GM18498 (cell line): Measurements from ENCODE around the gene TMEM151B.
"Not testable (repeated sequence)": the region's sequence is repeated elsewhere in the genome, so short reads cannot be mapped to it uniquely, and the experiment has no call there.

ENCODE experiments used
- ATAC-seq: cut with Tn5 transposase; IDR thresholded peaks from one replicate; pipeline ENCODE4 v1.9.1; 2021; ENCODE audit warnings: mild to moderate bottlenecking, moderate library complexity; ENCODE audit not compliant: unreplicated experiment

The TMEM151B gene

DNA sequence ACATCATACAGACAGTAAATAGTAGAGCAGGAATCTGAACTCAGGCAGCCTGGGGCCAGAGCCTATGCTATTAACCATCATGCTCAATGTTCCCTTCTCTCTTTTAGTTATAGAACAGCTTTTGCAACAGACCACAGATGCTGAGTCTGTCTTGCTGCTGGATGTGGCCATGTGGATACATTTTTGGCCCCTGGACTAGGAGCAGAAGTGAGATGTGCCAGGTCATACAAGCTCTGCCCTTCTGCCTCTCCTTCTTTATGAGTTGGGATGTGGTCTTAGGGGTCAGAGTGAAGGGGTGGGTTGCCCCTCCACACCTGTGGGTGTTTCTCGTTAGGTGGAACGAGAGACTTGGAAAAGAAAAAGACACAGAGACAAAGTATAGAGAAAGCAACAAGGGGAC is 57.5 kb downstream of the TMEM151B start:
- ATAC-seq = no peak

DNA sequence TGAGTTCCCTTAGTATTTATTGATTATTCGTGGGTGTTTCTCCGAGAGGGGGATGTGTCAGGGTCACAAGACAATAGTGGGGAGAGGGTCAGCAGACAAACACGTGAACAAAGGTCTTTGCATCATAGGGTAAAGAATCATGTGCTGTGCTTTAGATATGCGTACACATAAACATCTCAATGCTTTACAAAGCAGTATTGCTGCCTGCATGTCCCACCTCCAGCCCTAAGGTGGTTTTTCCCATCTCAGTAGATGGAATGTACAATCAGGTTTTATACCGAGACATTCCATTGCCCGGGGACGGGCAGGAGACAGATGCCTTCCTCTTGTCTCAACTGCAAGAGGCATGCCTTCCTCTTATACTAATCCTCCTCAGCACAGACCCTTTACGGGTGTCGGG is 58.0 kb downstream of the TMEM151B start:
- not testable (repeated sequence) for ATAC-seq

DNA sequence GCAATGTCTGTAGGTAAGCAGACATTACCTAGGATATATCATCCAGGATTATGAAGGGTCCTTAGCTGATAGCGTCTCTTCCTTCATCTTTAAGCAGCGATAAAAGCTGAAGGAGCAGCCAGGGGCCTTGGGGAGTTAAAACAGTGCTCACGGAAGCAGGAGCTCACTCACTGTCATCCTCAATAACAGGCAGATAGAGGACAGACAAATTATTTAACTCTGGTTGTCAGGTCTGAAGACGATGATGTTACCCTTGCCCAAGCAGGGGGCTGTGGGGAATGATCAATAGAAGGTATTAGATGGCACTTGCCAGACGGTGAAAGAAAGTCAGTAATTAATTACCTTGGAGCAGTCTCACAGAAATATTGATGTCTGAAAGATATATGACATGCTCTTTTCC is 59.6 kb downstream of the TMEM151B start:
- no peak for ATAC-seq

DNA sequence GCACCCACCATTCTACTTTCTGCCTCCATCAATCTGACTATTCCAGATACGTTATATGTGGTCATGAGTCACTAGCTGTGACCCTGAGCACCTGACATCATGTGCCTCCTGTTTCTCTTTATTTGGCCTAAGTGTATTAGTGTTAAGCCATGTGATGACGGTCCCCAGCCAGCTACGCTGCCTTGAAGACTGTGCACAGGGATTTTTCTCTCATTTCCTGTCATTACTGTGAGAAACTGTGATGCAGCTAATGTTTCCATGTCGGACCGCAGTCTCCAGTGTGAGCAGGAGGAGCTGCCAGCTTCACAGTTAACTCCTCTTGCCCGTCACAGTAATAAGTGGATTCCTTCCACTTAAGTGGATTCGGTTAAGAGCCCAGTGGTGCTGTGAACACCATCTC is 62.3 kb downstream of the TMEM151B start:
- ATAC-seq = no peak

DNA sequence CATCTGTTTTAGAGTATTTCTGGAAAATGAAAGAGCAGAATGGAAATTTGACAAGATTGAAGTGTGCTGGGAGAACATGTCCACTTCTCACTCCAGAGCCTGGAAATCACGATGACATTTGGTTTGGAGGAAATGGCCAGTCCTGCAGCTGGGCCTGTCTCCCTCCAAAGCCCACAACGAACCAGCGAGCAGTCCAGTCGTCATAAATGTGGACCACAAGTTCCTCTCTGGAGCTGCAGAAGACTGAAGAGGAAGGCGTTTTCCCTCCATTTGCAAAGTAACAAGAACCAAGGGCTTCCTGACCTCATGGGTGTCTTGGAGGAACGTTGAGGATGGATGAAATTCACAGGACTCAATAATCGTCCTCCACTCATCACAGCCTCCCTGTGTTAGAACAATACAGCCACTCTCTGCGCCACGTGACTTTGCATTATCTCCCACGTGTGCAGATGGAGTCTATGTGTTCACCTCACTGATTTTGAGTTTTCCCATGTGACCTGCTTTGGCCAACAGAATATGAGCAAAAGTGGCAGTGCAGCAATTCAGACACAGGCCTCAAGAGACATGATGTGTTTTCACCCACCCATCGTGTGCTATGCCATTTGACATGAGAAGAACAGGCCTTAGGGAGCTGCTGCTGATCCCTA is 63.1 kb downstream of the TMEM151B start:
- no peak for ATAC-seq

DNA sequence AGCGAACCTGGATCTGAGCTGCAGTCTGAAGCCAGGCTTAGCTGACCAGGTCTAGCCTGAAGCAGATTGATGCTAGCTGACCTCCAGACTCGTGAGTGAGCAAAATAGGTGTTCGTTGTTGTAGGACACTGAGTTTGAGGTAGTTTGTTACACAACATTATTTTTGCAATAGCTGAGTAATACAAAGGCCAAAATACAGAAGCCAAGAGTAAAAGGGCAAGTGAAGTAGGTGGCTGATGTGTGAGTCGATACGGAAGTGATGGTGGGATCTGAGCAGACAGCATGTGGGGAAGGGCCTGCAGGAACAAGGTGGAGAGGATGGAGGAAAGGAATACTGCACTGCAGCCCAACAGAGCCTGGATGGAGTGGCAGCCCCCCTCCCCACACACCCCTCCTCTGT is 63.7 kb downstream of the TMEM151B start:
- no peak for ATAC-seq

DNA sequence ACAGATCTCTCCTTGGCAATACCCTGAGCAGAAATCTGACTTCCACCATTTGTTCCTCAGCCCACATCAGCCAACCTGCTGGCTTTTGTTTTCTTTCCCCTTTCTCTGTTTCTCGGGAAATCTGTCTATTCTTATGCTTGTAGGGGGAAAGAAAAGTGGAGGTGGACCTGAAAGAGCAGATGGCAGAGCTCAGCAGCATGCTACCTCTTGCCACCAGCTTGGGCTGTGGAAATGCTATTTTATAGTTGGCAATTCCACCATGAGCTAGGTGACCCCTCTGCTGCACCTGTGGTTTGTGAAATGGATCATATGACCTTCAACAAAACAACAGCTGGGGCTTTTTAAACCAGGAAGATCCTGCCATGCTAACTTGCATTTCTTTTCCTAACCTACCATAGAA is 65.4 kb downstream of the TMEM151B start:
- no peak for ATAC-seq

DNA sequence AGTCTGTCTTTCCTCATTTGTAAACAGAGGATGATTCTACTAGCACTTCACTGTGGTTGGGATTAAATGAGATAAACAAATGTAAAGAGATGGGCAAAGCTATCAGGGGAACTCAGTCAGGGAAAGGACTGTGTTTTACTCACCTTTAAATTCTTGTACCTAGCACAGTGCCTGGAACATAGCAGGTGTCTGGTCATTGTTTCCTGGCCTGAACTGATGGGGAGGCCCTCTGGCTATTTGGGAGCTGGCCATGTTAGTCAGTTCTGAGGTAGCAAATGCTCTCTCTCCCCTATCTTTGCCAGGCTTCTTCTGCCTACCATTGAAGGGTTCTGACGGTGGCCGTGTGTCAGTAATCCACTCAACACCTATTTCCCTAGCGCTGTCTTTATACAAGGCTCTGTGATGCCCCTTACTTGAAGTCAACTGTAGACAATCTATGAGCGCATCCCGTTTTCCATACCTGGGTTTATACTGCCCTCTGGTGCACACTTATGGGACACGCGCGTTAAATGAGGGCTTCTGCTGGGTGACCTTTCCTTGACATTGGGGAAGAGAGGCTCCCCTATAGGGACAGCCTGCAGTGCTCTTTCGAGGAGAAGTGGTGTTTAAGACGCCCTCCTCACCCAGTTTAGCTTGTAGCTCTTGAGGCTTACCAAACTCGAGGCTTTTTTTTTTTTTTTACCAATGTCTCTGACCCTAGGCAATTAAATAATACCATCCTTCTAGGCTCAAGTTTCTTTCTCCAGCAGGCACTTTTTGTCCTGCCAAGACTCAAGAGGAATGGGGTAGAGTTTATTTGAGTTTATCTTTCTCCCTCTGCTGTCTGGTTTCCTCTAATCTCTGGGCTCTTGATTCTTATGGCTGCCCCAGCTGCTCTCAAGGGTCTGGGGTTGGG is 68.2 kb downstream of the TMEM151B start:
- peak; percentile 61 for ATAC-seq

DNA sequence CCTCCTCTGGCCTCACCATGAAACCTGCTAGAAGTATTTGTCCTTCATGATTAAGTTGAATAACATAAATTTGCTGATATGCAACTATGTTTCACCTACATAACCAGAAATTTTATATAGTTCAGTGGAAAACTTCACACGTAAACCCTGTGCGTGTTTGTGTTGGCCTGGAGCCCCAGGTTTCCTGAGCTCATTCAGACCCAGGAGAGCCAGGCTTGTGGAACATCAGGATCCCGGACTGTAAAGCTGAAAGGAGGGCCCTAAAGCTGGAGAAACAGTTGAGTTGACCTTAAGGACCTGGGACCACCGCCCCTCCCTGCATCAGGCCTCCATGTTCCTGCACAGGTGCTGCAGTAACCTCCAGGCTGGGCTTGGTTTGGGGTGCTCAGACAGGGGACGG is 69.1 kb downstream of the TMEM151B start:
- ATAC-seq = no peak

DNA sequence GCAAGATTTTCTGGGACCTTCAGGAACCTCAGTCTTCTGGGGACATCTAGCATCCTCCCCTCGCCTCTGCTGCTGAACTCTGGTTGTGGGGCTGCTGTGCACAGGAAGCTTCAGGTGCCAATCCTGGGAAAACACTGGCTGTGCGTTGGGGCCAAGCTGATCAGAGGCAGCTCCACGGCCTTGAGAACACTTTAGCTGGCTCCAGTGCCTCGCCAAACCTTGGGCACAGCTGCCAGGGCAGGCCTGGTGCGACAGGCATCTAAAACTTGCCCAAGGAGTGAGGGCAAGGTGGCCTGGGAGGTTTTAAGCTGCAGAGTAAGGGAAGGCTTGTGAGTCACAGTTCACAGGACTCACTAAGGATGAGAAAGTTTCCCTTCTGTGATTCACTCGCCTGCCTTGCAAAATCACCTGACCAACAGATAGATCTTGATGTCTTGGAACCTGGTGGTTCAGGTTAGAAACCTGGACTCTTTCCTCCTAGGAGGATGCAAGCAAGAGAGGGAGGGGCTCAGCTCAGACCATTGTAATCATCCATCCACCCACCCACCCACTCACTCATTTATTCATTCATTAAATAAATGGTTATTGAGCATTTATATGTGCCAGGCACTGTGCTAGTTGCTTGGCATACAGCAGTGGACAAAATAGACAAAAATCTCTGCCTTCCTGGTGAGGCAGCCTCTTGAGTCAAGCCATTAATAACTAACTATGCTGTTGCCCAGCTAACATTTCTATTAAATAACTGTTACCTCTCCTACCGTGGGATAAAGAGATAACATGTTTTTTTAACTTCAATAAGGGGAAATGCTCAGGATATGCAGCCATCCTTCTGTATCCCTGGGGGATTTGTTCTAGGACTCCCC is 69.7 kb downstream of the TMEM151B start:
- no peak for ATAC-seq

DNA sequence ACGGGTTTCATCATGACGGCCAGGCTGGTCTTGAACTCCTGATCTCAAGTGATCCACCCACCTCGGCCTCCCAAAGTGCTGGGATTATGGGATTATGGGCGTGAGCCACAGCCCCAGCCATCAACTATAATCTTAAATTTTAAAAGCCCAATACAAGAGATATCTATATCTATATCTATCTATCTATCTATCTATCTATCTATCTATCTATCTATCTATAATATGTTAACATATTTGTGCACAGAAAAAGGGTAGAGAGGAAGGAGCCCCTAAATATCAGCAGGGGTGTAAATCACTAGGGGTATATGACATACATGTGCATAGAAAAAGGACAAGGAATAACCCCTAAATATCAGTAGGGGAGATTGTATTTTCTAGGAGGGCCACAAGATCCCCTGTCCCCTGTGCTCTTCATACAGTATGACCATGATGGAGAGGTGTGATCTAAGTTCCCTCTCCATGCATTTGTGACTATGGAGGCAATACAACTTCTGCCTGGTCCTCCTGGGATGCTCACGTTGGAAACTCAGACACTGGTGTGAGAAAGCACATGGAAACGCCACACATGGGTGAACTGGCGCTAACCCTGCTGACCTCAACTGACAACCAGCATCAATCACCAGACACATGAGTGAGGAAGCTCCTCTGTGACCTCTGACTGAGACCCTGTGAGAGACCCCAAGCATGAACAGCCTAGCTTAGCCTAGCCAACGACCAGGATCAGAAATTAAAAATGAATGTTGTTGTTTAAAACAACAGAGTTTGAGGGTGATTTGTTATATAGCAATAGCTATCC is 71.0 kb downstream of the TMEM151B start:
- ATAC-seq = no peak

DNA sequence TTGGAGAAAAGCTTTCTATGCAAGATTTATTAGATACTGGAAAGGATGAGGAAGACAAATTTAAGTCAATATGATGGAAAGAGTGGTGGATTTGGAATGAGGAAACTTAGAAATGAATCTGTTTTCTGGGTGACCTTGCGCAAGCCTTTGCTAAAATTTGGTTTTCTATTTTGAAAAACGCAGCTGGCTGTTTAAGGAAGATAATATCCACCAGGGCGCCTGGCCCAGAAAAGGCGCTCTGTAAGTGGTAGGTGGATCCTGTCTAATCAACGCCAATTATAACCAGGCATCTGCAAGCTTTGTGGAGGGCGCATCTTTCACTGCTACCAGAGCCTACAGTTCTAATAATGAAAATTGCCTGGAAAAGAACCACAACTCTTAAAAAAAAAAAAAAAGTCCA is 71.8 kb downstream of the TMEM151B start:
- no peak for ATAC-seq

DNA sequence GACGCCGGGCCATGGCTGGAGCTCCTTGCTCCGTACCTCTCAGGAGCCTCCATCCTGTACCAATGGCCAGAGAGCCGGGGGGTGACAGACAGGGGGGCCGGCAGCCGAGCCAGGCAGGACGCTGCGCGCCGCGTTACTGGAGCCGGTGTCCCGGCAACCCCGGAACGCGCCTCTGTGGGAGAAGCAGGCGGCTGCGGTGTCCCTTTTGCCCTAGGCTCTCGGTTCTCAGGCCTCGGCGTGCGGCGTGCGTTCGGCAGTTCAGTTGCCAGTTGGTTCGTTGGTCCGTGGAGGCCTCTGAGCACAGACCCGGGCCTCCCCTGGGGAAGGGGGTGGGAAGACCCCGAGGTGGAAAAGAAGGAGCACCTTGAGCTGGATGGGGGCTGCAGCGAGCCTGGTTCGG is 72.2 kb downstream of the TMEM151B start, which contains the start of gene SPATS1:
TSS of gene SPATS1 (plus strand) at position 162 of the 400 bp plus-strand sequence. CDS start 446 bp downstream, outside the sequence.
- ATAC-seq = no peak

DNA sequence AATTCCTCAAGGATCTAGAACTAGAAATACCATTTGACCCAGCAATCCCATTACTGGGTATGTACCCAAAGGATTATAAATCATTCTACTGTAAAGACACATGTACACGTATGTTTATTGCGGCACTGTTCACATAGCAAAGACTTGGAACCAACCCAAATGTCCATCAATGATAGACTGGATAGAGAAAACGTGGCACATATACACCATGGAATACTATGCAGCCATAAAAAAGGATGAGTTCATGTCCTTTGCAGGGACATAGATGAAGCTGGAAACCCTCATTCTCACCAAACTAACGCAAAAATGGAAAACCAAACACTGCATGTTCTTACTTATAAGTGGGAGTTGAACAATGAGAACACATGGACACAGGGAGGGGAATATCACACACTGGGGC is 76.6 kb downstream of the TMEM151B start:
- ATAC-seq = not testable (repeated sequence)

DNA sequence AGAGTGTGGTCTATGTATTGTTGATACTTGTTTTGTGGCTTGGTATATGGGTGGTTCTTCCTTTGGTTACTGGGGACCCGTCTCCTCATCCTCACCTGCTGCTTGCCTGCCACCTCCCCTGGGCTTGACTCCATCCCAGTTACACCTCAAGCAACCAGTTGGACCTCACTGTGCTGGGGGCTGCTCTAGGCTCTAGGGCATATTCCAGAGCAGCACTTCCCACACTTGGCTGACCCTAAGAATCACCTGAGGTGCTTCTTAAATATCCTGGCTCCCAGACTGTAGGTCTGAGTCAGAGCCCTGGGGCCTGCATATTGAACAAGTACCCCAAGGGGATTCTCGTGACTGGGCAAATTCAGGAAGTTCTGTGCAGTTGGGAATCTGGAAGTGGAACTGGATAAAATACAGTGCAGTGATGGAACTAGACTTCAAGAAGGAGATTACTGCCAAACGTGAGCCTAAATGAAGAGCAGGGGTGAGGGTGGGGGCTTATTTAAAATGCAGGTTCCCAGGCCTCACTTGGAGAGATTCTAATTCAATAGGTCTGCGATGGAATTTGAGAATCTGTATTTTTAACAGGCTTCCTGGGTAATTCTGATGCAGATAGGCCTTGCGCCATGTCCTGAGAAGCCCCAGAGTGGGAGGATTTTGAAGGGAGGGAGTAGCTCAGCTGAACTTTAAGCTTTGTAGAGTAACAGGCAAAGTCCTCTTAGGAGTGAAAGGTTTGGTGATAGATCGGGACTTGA is 79.8 kb downstream of the TMEM151B start:
- ATAC-seq = no peak

DNA sequence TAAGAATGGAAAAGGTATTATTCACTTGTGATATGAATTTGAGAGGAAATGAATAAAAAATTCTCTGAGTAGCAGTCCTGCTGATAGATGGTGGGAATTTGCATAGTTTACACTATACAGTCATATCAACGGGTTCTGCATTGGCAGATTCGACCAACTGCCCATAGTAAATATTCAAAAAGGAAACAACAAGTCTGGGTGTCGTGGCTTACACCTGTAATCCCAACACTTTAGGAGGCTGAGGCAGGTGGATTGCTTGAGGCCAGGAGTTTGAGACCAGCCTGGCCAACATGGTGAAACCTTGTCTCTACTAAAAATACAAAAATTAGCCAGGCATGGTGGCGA is 80.4 kb downstream of the TMEM151B start:
- not testable (repeated sequence) for ATAC-seq

DNA sequence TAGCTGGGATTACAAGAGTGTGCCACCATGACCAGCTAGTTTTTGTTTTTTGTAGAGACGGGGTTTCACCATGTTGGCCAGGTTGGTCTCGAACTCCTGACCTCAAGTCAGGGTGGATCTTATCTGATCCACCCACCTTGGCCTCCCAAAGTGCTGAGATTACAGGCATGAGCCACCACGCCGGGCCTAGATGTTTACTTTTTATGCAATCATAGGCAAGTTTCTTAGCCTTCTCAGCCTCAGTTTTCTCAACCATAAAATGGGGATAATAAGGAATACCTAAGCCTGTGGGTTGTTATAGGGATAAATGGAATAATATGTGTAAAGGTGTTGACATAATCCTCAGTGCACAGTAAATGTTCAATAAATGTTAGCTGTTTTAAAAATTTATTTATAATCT is 82.0 kb downstream of the TMEM151B start:
- ATAC-seq = no peak

DNA sequence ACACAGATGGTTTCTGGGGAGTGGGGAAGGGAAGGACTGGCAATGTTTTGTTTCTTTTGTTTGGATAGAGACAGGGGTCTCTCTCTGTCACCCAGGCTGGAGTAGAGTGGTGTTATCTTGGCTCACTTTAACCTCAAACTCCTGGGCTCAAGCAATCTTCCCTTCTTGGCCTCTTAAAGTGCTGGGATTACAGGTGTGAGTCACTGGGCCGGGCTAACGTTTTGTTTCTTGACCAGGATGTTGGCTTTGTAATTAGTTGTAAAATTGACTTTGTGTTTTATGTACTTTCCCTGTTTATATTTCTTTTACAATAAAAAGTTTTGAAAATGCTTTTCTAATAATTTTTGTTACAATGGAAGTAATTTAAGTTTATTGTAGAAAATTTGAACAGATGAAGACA is 83.1 kb downstream of the TMEM151B start:
- ATAC-seq = no peak

DNA sequence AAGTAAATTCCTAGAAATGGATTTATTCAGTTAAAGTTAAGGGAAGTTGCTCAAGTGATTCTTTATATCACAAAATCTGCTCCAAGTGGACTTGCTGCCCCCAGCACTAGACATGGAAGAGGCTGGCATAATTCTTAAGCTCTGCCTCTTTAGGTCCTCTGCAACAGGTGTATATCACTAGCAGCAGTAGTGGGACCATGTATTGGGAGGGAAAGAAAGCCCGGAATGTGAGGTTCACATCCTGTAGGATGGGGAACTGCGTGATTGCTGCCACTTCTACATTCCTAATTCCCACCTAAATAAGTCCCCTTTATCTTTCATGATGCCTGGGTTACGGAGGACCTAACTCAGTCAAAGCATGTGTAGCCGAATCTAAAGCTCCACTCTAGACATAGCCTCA is 85.4 kb downstream of the TMEM151B start:
- no peak for ATAC-seq

DNA sequence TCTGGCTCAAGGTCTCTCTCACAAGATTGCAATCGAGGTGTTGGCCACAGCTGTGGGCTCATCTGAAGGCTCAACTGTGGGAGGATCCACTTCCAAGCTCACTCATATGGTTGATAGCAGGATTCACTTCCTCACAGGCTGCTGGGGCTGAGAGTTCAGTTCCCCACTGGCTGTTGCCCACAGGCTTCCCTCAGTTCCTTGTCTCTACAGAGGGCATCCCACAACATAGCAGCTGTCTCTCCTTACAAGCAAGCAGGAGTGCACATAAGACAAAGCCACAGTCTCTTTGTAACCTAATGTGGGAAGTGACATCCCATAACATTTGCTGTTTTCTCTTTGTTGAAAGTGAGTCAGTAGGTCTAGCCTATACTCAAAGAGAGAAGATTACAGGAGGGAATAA is 86.2 kb downstream of the TMEM151B start:
- no peak for ATAC-seq
